ENCODE results near the gene CMTR1. TPM values are rescaled to one million over a fixed set of nuclear protein-coding genes. Genes with fewer than 3 reads are reported as not detected.
"Not testable (repeated sequence)": the region's sequence is repeated elsewhere in the genome, so short reads cannot be mapped to it uniquely, and the experiment has no call there.

Gene CMTR1
- total and polyA plus RNA-seq, 2 donors from 2014 or later = 17.3 to 35.6 TPM

DNA sequence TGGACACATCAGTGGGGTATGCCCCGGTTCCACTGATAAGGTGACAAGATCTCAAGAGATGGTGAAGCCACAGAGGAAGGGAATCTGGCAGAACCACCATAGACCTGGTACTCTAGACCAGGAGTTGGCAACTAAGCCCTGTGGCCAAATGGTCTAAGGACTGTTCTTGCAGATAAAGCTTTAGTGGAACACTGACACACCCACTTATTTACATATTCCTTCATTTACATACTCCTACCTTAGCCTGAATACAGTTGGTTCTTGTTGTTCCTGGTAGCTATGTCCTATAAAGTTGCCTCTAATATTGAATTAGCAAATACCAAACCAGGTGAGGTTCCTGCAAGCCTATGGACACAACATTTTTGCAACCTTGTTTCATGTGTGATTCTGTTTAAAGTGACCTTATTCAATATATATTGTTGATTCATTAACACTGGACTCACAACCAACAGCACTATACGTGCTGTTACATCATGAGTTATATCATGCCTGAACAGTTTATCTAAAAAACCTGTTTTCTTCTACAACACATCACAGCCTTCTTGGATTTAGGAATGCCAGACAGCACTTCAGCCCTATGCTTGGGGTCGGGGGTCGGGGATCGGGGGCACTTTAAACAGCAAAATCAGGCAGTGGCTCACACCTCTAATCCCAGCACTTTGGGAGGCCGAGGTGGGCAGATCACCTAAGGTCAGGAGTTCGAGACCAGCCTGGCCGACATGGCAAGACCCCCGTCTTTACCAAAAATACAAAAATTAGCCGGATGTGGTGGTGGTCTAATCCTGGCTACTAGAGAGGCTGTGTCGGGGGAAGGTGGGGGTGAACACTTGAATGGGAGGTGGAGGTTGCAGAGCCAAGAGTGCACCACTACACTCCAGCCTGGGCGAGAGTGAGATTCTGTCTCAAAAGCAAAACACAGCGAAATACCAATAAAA is 64.2 kb downstream of the CMTR1 start:
- intact Hi-C loops (cut with DNase I) = no loop called here
- TF ChIP-seq CTCF (IDR thresholded peaks at IDR 0.05; ENCODE audit: borderline replicate concordance, extremely low read depth, insufficient read depth) = no peak
- no peak for FAIRE-seq

GRCh38 chr6:37499433-37500293 is 66.6 kb downstream of the CMTR1 start, which contains the start of gene CCDC167:
Gene CCDC167 (minus strand): TSS chr6:37499893. CDS start chr6:37499863, 30 bp downstream.
- Histone ChIP-seq H3K36me3 (ENCODE audit: control insufficient read depth in 2 of 3, insufficient read depth in 3 of 3, low read length in 3 of 3) (no peaks in the 10 kb centered on the region), H3K27me3 (ENCODE audit: control insufficient read depth, insufficient read depth, low read length) (no peaks in the 10 kb centered on the region), H3K27ac (ENCODE audit: low read depth in 2 of 2, low read length in 2 of 2) (no peak within 1 kb of the TSS), H3K4me3 (ENCODE audit: low read length in 3 of 3) (peak within 1 kb of the TSS; percentile 59 to 81 (median 69)), H3K9me3 (ENCODE audit: control insufficient read depth in 2 of 3, insufficient read depth in 1 of 3, low read length in 3 of 3) (no peaks in the 10 kb centered on the region), H3K9ac (ENCODE audit: low read length in 3 of 3) (peak within 1 kb of the TSS; percentile 58 to 73 (median 68)), H3K4me1 (ENCODE audit: control insufficient read depth in 2 of 3, insufficient read depth in 2 of 3, low read depth in 1 of 3, low read length in 3 of 3) (no peaks in the 10 kb centered on the region)
- no peak for FAIRE-seq
- intact Hi-C loops (cut with DNase I) = no loop called here
- DNase-seq = peak; percentile 98 to 99 (median 99)
- no peak for TF ChIP-seq CTCF (IDR thresholded peaks at IDR 0.05; ENCODE audit: borderline replicate concordance, extremely low read depth, insufficient read depth)

More for the DNA sequence above, 64.2 kb downstream of the CMTR1 start:
- no peak overlapping the region for H3K27ac ChIP-seq (ENCODE audit: low read depth in 2 of 2, low read length in 2 of 2)
- peak in 1 of 5 donors; percentile 20 for DNase-seq
- H3K27me3 ChIP-seq (ENCODE audit: control insufficient read depth, insufficient read depth, low read length) = no peaks in the 10 kb centered on the region
- peaks cover 0 to 2% (median 0%) of the 10 kb centered on the region in 3 donors for H3K4me1 ChIP-seq (ENCODE audit: control insufficient read depth in 2 of 3, insufficient read depth in 2 of 3, low read depth in 1 of 3, low read length in 3 of 3)
- no peaks in the 10 kb centered on the region for H3K9me3 ChIP-seq (ENCODE audit: control insufficient read depth in 2 of 3, insufficient read depth in 1 of 3, low read length in 3 of 3)
- H3K36me3 ChIP-seq (ENCODE audit: control insufficient read depth in 2 of 3, insufficient read depth in 3 of 3, low read length in 3 of 3) = no peaks in the 10 kb centered on the region
- H3K4me3 ChIP-seq (ENCODE audit: low read length in 3 of 3) = no peak overlapping the region
- H3K9ac ChIP-seq (ENCODE audit: low read length in 3 of 3) = no peak overlapping the region

DNA sequence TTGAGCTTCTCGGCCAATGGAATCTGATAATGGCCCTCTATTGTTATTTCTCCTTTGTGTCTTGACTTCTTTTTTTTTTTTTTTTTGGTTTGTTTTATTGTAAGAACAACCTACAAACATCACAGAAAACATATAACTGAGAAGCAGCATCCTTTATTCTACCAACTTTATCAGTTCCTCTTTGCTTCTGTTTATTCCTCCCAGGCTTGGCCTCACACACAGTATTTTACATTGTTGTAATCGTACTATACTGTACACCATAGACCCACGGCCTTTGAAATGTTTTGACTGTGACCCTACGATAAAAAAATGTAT is 67.2 kb downstream of the CMTR1 start:
- Histone ChIP-seq H3K27me3 (ENCODE audit: control insufficient read depth, insufficient read depth, low read length) (no peaks in the 10 kb centered on the region), H3K4me1 (ENCODE audit: control insufficient read depth in 2 of 3, insufficient read depth in 2 of 3, low read depth in 1 of 3, low read length in 3 of 3) (no peaks in the 10 kb centered on the region), H3K4me3 (ENCODE audit: low read length in 3 of 3) (peak overlapping the region in 1 of 3 donors; percentile 69), H3K36me3 (ENCODE audit: control insufficient read depth in 2 of 3, insufficient read depth in 3 of 3, low read length in 3 of 3) (no peaks in the 10 kb centered on the region), H3K27ac (ENCODE audit: low read depth in 2 of 2, low read length in 2 of 2) (no peak overlapping the region), H3K9ac (ENCODE audit: low read length in 3 of 3) (peak overlapping the region in 1 of 3 donors; percentile 68), H3K9me3 (ENCODE audit: control insufficient read depth in 2 of 3, insufficient read depth in 1 of 3, low read length in 3 of 3) (no peaks in the 10 kb centered on the region)
- no peak for TF ChIP-seq CTCF (IDR thresholded peaks at IDR 0.05; ENCODE audit: borderline replicate concordance, extremely low read depth, insufficient read depth)
- no peak for DNase-seq
- intact Hi-C loops (cut with DNase I) = no loop called here
- no peak for FAIRE-seq

DNA sequence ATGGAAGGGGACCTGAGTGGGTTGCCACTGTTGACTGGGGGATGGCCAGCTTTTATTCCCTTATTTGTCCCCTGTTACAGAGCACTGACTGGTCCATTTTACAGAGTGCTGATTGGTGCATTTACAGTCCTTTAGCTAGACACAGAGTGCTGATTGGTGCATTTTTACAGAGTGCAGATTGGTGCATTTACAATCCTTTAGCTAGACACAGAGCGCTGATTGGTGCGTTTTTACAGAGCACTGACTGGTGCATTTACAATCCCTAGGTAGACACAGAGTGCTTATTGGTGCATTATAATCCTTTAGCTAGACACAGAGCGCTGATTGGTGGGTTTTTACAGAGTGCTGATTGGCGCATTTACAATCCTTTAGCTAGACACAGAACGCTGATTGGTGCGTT is 67.9 kb downstream of the CMTR1 start:
- H3K4me1 ChIP-seq (ENCODE audit: control insufficient read depth in 2 of 3, insufficient read depth in 2 of 3, low read depth in 1 of 3, low read length in 3 of 3); intact Hi-C loops (cut with DNase I); H3K27me3 ChIP-seq (ENCODE audit: control insufficient read depth, insufficient read depth, low read length); H3K27ac ChIP-seq (ENCODE audit: low read depth in 2 of 2, low read length in 2 of 2); DNase-seq; H3K9ac ChIP-seq (ENCODE audit: low read length in 3 of 3); H3K9me3 ChIP-seq (ENCODE audit: control insufficient read depth in 2 of 3, insufficient read depth in 1 of 3, low read length in 3 of 3); FAIRE-seq; H3K4me3 ChIP-seq (ENCODE audit: low read length in 3 of 3); H3K36me3 ChIP-seq (ENCODE audit: control insufficient read depth in 2 of 3, insufficient read depth in 3 of 3, low read length in 3 of 3): not testable (repeated sequence)
